Measurements from ENCODE around the gene ARFRP1.
A peak's percentile ranks its signal among the peaks of the same experiment; 100 is the strongest.

Gene ARFRP1

GRCh38 chr20:63690003-63690897 is 17.5 kb downstream of the ARFRP1 start:
- no peak for DNase-seq

DNA sequence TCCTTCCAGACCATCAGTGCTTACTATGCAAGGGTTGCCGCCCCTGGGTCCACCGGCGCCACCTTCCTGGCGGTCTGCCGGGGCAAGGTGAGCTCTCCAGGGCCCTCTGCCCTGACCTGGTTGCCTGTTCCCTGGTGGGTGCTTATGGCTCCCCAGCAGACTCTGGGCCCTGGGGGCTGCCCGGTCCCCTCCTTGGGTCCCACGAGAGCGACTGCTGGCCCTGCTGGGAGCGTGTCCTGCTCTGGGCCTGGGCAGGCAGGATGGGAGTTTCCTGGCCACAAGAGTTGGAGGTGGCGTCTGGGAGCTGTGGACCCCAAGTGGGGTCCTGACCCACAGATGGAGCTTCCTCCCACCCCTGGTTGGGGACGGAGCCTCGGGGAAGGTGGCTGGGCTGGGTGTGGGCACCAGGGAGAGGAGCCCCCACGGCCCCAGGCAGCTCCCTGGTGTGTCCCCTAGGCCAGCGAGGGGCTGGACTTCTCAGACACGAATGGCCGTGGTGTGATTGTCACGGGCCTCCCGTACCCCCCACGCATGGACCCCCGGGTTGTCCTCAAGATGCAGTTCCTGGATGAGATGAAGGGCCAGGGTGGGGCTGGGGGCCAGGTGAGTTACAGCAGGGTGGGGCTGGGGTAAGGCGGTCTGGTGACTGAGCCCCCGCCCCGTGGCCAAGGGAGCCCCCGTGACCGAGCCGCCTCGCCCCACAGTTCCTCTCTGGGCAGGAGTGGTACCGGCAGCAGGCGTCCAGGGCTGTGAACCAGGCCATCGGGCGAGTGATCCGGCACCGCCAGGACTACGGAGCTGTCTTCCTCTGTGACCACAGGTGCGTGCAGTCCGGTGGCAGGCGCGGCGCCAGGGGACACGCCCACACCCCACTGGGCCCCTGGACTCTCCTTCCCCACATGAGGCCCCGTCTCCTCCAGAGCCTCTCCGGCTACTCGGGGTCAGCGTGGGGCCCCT is 18.5 kb downstream of the ARFRP1 start:
- DNase-seq = no peak

DNA sequence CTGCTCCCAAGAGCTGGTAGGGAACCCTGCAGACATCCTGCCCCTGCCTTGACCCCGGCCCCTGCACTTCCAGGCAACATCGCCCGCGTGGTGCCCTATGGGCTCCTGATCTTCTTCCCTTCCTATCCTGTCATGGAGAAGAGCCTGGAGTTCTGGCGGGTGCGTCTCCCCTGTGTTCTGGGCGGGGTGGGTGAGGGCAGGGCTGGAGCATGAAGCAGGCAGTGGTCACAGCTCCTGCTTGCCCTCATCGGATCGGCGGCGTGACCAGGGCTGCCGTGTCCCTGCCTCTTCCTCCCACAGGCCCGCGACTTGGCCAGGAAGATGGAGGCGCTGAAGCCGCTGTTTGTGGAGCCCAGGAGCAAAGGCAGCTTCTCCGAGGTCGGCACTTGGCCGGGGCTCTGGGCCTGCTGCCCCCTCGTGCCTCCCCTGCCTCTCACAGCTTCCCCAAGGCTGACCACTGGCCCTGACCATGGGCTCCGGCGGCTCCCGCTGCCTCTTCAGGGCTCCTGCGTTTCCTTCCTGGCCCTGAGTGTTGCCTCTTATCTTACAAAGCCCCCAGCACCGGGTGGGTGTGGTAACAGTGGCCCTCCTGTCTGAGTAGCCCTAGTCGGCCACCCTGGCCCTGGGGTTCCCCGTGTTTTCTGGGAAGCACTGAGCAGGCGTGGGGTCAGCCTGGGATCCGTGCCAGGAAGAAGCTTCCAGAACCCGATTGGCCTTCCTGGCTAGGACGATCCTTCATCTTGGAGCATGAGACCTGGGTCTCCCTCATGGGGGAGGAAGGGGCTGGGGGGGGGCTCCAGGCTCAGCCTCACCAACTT is 19.3 kb downstream of the ARFRP1 start:
- DNase-seq = no peak

DNA sequence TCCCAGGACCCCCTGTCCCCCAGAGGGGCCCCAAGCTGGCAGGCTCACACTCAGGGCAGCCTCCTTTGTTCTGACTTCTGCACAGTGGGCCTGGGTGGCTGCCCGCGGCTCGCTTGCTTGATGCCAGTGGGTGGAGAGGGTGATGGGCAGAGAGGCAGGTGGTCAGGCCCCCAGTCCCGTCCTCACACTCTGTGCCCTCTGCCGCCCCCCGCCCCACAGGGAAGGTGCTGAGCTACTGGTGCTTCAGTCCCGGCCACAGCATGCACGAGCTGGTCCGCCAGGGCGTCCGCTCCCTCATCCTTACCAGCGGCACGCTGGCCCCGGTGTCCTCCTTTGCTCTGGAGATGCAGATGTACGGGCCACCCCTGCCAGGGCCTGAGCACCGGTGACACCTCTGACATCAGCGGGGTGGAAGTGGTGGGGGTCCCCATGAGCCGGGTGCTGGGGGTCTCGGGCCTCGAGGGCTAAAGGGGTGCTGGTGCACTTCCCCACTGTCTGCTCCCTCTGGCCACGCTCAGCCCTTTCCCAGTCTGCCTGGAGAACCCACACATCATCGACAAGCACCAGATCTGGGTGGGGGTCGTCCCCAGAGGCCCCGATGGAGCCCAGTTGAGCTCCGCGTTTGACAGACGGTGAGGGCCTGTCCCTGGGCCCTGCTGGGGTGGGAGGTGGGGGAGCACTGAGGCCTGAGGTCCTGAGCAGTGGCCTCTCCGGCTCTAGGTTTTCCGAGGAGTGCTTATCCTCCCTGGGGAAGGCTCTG is 20.2 kb downstream of the ARFRP1 start:
- no peak for DNase-seq

DNA sequence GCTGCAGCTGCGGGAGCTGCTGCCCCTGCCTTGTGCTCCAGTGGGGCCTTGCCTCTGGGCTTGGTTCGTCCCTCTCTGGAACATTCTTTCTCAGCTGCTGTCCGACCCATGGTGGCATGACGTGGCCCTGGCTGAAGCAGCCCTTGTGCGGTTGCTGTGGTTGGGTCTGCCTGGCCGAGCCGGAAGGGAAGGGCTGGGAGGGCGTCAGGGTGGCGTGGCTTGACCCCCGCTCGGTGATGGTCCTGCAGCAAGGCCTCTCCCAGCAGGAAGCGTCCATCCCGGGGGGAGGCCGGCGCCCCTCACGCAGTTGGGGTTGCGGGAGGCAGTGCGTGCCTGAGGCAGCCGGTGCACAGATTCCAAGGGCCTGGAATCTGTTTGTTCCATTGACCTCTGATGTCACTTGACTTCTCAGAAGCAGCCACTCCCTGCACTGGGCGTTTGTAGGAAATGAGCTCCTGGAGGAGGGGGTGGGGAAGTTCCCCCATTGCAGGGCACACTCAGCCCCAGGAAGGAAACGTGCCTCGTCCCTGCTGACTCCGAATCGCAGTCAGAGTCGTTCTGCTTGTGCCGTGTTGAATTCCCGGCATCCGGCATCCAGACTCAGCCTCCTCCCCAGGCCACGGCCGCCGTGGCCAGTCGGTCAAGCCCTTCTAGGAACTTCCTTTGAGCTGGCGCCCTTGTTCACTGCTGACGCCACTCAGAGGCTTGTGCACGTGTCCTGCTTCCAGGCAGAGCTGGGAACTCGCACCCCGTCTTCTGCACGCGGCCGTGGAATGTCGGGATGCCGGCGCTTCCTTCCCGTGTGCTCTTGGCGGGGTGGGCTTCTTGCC is 21.1 kb downstream of the ARFRP1 start:
- DNase-seq = peak; percentile 70

- no peak for DNase-seq
Measured at GRCh38 chr20:63686094-63686491, 21.7 kb downstream of the ARFRP1 start.

DNA sequence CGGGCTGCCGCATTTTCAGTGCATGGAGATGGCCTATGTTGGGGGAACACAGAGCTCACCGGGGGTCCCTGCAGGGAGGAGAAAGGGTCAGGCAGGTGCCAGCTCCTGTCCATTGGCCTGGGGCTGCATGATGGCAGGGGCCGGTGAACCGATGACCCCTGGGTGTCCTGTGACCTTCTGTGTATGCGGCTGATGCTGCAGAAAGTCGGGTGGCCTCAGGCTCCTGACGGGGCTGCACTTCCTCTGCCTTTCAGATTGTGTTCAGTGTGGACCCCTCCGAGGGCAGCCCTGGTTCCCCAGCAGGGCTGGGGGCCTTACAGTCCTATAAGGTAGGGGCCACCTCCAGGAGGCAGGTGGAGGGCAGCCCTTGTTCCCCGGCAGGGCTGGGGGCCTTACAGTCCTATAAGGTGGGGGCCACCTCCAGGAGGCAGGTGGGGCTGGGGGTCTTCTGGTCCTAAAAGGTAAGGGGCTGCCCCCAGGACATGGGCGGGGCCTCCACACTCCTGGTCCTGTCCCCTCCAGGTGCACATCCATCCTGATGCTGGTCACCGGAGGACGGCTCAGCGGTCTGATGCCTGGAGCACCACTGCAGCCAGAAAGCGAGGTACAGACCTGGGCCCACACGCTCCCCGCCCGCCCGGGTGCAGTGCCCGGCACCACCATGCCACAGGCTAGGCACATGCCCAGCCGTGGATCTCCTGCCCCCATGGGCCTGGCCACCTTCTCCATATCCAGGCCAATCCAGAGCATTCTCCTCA is 22.3 kb downstream of the ARFRP1 start:
- no peak for DNase-seq

DNA sequence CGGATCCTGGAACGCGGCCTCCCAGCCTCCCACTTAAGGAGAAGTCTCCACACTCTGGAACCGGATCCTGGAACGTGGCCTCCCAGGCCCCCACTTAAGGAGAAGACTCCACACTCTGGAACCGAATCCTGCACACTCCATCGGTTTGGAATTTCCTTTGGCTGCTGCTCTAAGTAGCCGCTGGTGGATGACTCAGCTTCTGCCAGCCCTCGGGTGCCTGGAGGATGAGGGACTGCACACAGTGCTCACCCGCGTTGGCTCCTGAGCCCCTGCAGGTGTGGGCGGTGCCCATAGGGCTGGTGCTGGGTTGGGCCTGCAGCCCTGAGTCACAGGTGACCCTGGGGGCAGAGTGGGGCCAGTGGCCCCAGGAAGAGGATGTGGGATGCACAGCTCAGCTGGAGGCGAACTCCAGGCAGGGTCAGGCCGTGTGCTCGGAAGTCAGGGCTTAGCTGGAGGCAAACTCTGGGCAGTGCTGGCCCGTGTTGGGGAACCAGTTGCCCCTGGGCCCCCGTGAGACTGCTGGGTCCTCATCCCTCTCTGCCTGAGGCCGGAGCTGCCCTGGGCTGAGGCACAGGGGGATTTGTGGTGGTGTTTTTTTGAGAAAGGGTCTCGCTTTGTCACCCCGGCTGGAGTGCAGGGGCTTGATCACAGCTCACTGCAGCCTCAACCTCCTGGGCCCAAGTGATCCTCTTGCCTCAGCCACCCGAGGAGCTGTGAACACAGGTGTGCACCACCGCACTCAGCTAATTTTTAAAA is 25.2 kb downstream of the ARFRP1 start:
- DNase-seq = no peak

DNA sequence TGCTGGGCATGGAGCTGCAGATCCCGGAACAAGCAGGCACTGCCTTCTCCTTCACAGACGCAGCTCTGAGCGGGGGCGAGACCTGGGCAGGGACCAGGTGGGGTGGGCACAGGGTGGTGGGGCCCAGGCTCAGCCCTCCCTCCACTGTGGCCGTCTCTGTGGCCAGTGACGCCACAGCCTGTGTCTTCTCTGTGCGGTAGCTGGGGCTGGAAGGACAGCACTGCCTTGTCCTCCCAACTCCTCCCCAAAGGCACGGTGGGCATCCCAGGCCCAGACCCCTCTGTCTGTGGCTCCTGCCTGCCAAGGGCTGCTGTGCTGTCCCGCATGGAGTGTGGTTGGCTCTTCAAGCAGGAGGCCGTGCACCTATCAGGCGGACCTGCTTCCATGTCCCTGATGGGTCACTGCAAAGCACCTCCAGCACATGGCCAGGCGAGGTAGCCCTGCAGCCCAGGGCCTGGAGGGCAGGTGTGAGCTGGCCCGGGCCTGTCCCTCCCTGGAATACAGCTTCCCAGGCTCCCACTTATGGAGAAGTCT is 26.1 kb downstream of the ARFRP1 start:
- DNase-seq = no peak

DNA sequence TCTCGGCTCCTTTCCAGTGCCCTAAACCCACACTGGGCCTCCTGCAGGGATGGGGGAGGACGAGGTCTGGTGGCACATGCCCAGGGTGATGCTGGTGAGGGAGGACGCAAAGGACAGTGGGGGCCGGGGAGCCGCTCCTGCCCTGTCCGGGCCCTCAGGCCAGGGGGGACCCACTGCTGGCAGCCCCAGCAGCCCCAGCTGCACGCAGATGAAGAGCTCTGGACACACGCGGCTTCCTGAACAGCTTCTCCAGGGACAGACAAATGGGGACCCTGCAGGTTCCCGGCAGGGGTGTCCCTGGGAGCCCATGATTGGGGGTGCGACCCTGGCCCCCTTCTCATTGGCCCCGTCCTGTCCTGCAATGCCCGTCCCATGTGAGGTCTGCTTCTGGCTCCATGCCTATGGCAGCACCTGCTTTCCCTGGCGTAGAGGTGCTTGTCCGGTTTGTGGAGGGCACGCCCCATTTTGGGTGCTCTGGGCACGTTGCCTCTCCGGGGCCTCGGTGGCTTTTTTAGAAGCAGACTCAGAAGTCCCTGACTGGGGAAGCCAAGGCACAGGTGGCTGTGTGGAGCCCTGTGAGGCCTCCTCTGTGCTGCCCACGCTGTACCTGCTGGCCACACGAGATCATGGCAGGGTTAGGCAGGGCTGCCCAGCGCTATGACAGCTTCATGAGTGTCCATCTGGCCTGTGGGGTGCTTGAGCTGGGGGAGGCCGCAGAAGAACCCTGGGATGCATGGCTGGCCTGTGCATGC is 26.7 kb downstream of the ARFRP1 start:
- DNase-seq = no peak

GRCh38 chr20:63680427-63680826 is 27.3 kb downstream of the ARFRP1 start:
- DNase-seq = no peak

DNA sequence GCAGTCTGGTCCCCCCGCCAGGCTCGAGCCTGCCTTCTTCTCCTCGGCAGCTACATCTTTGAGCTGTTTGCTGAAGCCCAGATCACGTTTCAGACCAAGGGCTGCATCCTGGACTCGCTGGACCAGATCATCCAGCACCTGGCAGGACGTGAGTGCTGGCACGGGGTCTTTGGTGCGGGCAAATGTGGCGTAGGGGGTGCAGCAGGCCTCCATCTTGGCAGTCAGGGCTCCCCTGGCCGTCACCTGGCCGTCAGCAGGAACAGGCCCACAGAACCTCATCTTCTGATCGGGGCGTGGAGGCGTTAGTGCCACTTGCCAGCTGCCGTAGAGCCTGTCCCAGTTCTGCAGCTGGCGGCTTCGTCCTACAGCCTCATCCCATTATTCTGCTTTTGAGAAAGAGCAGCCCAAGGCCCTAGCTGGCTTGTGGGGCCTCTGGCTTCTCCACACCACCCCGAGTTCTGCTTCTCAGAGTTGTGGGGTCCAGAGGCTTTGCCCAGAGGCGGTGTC is 27.9 kb downstream of the ARFRP1 start:
- no peak for DNase-seq

GRCh38 chr20:63678667-63679465 is 28.9 kb downstream of the ARFRP1 start:
- no peak for DNase-seq

- DNase-seq = no peak
Measured at GRCh38 chr20:63678071-63678470, 29.7 kb downstream of the ARFRP1 start.

- DNase-seq = no peak
Measured at GRCh38 chr20:63675681-63676368, 32.0 kb downstream of the ARFRP1 start.

DNA sequence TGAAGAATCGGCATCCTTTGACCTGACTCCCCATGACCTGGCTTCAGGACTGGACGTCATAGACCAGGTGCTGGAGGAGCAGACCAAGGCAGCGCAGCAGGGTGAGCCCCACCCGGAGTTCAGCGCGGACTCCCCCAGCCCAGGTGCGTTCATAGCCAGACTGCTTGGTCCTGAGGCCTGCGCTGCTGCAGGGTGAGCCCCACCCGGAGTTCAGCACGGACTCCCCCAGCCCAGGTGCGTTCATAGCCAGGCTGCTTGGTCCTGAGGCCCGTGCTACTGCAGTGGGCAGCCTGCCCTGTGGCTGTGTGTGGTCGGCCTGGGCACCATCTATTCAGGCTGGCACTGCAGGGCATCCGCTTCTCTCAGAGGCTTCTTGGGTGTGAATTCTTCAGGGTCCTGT is 33.8 kb downstream of the ARFRP1 start:
- no peak for DNase-seq

GRCh38 chr20:63672666-63673065 is 35.1 kb downstream of the ARFRP1 start:
- DNase-seq = no peak

Measured in retina (tissue), 1 donor.